Parathyroid adenoma (tissue), 2 donors: ENCODE data around the gene STX3.

Experiments used
- H2AFZ ChIP-seq: fragments of 300-600 bp; sonication (generic); one replicate; pipeline ENCODE4 v1.7.0; 2017; ENCODE audit warnings: antibody characterized with exemption, mild to moderate bottlenecking
- H3K27ac ChIP-seq: fragments of 300-600 bp; sonication (generic); one replicate; pipeline ENCODE4 v1.7.0; 2017
- H3K27me3 ChIP-seq: fragments of 300-600 bp; sonication (generic); one replicate; pipeline ENCODE4 v1.7.0; 2017; ENCODE audit warnings: low read length; ENCODE audit not compliant: control insufficient read depth, insufficient read depth
- H3K36me3 ChIP-seq: fragments of 300-600 bp; sonication (generic); one replicate; pipeline ENCODE4 v1.7.0; 2017; ENCODE audit warnings: low read length; ENCODE audit not compliant: control insufficient read depth, insufficient read depth
- H3K4me1 ChIP-seq: fragments of 300-600 bp; sonication (generic); one replicate; pipeline ENCODE4 v1.7.0; 2017; ENCODE audit warnings: control low read depth
- H3K4me2 ChIP-seq: fragments of 300-600 bp; sonication (generic); one replicate; pipeline ENCODE4 v1.7.0; 2017; ENCODE audit warnings: low read length
- H3K4me3 ChIP-seq: fragments of 300-600 bp; sonication (generic); one replicate; pipeline ENCODE4 v1.7.0; 2017; ENCODE audit warnings: low read depth, low read length
- H3K79me2 ChIP-seq: fragments of 300-600 bp; sonication (generic); one replicate; pipeline ENCODE4 v1.7.0; 2017; ENCODE audit warnings: control low read depth
- H3K9ac ChIP-seq: fragments of 300-600 bp; sonication (generic); one replicate; pipeline ENCODE4 v1.7.0; 2017; ENCODE audit warnings: mild to moderate bottlenecking
- H3K9me3 ChIP-seq: fragments of 300-600 bp; sonication (generic); one replicate; pipeline ENCODE4 v1.7.0; 2017; ENCODE audit warnings: low read length; ENCODE audit not compliant: control insufficient read depth
- CTCF ChIP-seq: fragments of 300-600 bp; sonication (generic); IDR thresholded peaks from one replicate; pipeline ENCODE4 v1.7.0; 2017; ENCODE audit warnings: antibody characterized with exemption, mild to moderate bottlenecking
- donor health status: primary hyperparathyroidism.

Gene STX3

GRCh38 chr11:59787255-59787588 is 32.0 kb downstream of the STX3 start:
- H3K27ac ChIP-seq = no peak overlapping the region
- no peaks in the 10 kb centered on the region for H3K4me1 ChIP-seq
- no peaks in the 10 kb centered on the region for H3K27me3 ChIP-seq
- H3K9ac ChIP-seq = no peak overlapping the region
- H3K4me3 ChIP-seq = no peak overlapping the region
- no peaks in the 10 kb centered on the region for H3K9me3 ChIP-seq
- H3K4me2 ChIP-seq = no peak overlapping the region
- no peak overlapping the region for H2AFZ ChIP-seq
- no peaks in the 10 kb centered on the region for H3K79me2 ChIP-seq
- no peak for TF ChIP-seq CTCF
- H3K36me3 ChIP-seq = no peaks in the 10 kb centered on the region

GRCh38 chr11:59787816-59788215 is 32.6 kb downstream of the STX3 start:
- Histone ChIP-seq H3K9me3 (no peaks in the 10 kb centered on the region), H3K27ac (no peak overlapping the region), H3K4me2 (no peak overlapping the region), H2AFZ (no peak overlapping the region), H3K4me3 (no peak overlapping the region), H3K4me1 (no peaks in the 10 kb centered on the region), H3K36me3 (no peaks in the 10 kb centered on the region), H3K9ac (no peak overlapping the region), H3K27me3 (no peaks in the 10 kb centered on the region), H3K79me2 (no peaks in the 10 kb centered on the region)
- TF ChIP-seq CTCF = no peak

GRCh38 chr11:59791639-59792038 is 36.5 kb downstream of the STX3 start:
- Histone ChIP-seq H2AFZ (no peak overlapping the region), H3K36me3 (no peaks in the 10 kb centered on the region), H3K9ac (no peak overlapping the region), H3K27ac (no peak overlapping the region), H3K4me2 (no peak overlapping the region), H3K79me2 (no peaks in the 10 kb centered on the region), H3K4me3 (no peak overlapping the region), H3K4me1 (no peaks in the 10 kb centered on the region), H3K27me3 (no peaks in the 10 kb centered on the region), H3K9me3 (no peaks in the 10 kb centered on the region)
- TF ChIP-seq CTCF = no peak

GRCh38 chr11:59792507-59792906 is 37.3 kb downstream of the STX3 start:
- no peak overlapping the region for H3K4me3 ChIP-seq
- no peaks in the 10 kb centered on the region for H3K27me3 ChIP-seq
- H2AFZ ChIP-seq = no peak overlapping the region
- no peaks in the 10 kb centered on the region for H3K79me2 ChIP-seq
- H3K4me1 ChIP-seq = no peaks in the 10 kb centered on the region
- no peak overlapping the region for H3K4me2 ChIP-seq
- H3K9ac ChIP-seq = no peak overlapping the region
- no peaks in the 10 kb centered on the region for H3K9me3 ChIP-seq
- no peaks in the 10 kb centered on the region for H3K36me3 ChIP-seq
- no peak for TF ChIP-seq CTCF
- H3K27ac ChIP-seq = no peak overlapping the region

GRCh38 chr11:59794417-59794816 is 39.2 kb downstream of the STX3 start:
- H3K27ac ChIP-seq = no peak overlapping the region
- H3K4me1 ChIP-seq = no peaks in the 10 kb centered on the region
- H3K9me3 ChIP-seq = no peaks in the 10 kb centered on the region
- H3K4me2 ChIP-seq = no peak overlapping the region
- H3K36me3 ChIP-seq = no peaks in the 10 kb centered on the region
- no peaks in the 10 kb centered on the region for H3K79me2 ChIP-seq
- H2AFZ ChIP-seq = no peak overlapping the region
- H3K27me3 ChIP-seq = no peaks in the 10 kb centered on the region
- no peak overlapping the region for H3K9ac ChIP-seq
- no peak for TF ChIP-seq CTCF
- H3K4me3 ChIP-seq = no peak overlapping the region
